ENCODE results near the gene AMN1.

The AMN1 gene

DNA sequence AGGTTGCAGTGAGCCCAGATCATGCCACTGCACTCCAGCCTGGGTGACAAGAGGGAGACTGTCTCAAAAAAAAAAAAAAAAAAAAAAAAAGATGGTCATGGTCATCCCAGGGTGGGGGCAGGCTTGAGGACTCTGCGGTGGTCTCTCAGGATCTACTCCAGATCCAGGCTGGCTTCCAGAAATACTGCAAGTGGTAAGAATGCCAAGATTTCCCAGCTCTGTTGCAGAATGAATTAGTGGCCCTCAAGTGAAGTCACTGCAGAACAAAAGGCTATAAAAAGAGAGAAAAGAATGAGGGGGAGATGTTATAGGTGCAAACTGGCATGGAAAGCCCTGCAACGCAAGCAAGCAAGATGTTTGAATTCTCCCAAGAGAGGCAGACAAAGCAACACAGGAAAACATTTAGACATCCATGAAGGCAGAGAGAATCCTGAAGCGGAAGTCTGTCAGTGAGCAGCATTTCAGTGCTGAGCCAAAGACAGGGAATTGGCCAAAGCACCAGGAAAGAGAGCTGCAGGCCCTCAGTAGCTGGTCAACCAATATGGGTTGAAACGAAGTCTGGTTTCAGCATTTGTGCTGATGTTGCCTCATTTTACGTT lies 101.3 kb downstream of the AMN1 start:
- no peak for DNase-seq

DNA sequence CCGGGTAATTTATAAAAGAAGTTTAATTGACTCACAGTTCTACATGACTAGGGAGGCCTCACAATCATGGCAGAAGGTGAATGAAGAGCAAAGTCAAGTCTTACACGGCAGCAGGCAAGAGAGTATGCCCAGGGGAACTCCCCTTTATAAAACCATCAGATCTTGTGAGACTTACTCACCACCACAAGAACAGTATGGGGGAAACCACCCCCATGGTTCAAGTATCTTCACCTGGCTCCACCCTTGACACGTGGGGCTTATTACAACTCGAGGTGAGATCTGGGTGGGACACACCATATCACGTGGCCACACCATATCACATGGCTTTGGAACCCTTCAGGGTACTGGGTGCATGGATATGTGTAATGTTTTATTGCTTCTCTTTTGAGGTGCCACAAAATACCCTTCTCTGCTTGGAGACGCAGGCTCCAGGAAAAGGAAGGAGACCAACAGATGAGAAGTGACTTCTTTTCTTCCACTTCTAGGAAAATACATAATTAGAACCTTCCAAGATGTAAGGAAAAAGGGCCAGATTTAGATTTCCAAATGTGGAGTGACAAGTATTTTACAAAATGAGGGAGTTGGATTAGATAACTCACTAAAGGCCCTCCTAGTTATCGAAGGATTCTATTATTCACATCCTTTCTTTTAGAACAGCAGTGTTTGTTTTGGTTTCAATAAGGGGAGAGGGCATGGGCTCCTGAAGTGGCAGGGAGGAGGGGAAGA lies 102.4 kb downstream of the AMN1 start:
- DNase-seq: no peak

DNA sequence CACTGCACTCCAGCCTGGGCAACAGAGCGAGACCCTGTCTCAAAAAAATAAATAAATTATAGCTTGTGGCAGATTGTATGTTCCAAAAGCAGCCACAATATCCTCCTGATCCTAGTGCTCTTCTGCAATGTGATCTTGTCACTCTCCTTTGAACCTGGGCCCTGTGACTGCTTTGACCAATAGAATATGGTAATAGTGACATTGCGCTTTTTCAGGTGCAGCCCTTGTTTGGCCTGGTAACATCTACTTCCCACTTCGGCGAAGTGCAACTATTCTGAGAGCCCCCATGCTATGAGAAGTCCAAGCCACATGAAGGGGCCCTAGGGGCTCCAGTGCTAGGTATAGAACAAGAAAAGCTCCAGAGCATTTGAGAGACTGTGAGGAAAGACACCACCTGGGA lies 106.8 kb downstream of the AMN1 start:
- DNase-seq: no peak

Measured in NCI-H2107 (cell line).